Stimulated activated CD4-positive, alpha-beta T cell treated with anti-CD3 and anti-CD28 coated beads, Interleukin-1b, Interleukin-23, amount 100 ng/mL, for 24 hours (primary cell): ENCODE data around the gene ACADSB.

Source experiments
- DNase-seq, 4 experiments: peaks; one replicate each; pipeline ENCODE4 v3.0.0-alpha.2; 2020; ENCODE audit warnings: low read depth in 4 of 4, low spot score in 1 of 4

ACADSB gene

GRCh38 chr10:123038782-123039631, 30.2 kb downstream of the ACADSB start:
- DNase-seq = no peak

DNA sequence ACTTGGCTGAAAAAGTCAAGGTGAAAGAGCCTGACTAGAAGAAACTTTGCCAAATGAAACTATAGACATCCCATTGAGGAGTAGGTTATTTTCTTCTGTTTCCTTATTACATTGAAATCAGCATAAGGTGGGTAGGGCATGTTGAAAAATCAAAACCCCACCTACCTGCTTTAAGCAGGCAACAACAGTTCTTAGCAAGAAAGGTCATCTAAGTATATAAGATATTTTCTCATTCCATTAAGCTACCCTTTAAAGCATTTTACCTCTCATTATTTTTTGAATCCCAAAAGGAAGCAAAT, 30.8 kb downstream of the ACADSB start:
- no peak for DNase-seq

- no peak for DNase-seq
Observed at GRCh38 chr10:123042708-123043408, 34.1 kb downstream of the ACADSB start.

DNA sequence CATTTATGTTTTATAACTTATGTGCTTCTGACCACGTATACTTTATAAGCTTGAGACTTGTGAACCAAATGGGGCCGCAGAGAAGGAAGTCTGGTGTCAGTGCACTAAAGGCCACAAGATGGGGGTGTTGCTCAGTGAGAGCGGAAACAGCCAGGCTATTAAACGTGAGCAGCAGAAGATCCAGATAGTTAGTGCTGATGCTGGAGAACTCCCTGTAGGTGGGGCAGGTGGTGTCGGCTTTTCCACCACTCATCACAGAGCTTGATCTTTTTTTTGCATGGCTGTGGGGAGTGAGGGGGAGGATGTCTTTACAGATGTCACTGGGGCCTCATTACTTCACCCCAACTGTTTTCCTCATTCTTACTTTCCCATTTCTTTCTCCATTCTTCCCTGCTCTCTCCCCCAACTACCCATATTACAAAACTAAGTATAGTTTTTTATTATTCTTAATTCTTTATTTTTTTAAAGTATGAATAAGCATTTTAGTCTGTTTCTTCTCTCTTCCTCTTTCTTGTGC, 34.7 kb downstream of the ACADSB start:
- peak in 3 of 4 experiments; percentile 1 to 15 (median 14) for DNase-seq

- no peak for DNase-seq
Observed at GRCh38 chr10:123044391-123044790, 35.6 kb downstream of the ACADSB start.

- no peak for DNase-seq
Observed at GRCh38 chr10:123045961-123046731, 37.3 kb downstream of the ACADSB start.

GRCh38 chr10:123057968-123058367, 49.2 kb downstream of the ACADSB start:
- no peak for DNase-seq

DNA sequence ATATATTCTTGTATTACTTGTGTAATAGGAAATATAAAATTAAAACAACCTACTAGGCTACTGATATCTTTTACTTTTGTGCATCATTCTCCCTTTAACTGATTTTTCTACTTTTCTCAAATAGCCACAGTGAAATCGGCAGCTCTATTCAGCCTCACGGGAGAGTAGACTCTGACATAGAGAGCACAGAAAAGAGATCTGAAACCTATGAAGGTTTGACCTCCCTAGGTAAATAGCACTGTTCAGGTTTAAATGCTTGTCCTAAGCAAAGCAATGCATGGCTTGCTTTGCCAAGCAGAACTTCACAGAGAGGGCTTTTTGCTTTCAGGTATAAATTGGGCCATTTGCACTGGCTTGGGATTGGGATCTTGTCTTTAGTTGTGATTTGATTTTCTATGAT, 53.1 kb downstream of the ACADSB start:
- DNase-seq = no peak

DNA sequence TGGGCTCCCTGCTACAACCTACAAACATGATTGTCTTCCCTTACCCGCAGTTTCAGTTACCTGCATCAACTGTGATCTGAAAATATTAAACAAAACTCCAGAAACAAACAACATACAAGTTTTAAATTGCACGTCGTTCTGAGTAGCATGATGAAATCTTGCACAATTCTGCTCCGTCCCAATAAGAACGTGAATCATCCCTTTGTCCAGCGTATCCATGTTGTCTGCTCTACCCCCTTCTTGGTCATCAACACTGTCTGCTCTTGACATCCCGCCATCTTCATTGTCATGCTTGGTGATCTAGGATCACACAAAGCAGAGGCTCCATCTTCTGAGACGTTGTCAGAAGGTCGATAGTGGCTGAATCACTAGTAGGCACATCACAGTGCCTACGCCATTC, 53.9 kb downstream of the ACADSB start:
- DNase-seq = no peak

DNA sequence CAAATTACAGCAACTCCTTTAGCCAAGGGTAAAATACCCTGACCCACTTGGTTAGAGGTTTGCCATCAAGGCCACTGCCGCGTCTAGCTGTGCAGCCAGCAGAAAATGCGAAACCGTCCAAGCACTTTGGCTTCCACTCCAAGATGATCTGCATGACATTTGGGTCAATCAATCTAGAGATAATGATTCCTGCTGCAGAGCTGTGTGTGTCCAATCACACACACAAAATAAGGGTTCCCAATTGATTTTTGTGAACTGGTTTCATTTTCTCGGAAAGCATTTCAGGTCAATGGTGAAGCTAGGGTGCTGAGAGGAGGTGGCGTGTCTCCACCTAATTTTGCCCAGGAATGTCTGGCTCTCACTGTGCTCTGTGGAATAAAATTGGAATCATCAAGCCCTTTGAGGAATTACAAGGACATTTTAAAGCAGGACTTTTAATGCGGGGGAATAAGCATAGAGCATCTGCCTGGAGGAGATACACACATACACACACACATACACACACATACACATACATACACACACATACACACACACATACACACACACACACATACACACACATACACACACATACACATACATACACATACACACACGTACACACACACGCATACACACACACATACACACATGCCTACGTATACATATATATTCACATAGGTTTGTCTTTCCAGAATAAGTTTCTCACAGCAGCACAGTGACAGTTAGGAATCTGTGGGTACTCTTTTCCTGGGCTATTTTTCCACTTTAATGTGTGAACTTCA, 59.5 kb downstream of the ACADSB start:
- DNase-seq = no peak

- no peak for DNase-seq
Observed at GRCh38 chr10:123069246-123069986, 60.6 kb downstream of the ACADSB start.

GRCh38 chr10:123073187-123073586, 64.4 kb downstream of the ACADSB start:
- DNase-seq = no peak

- DNase-seq = no peak
Observed at GRCh38 chr10:123074215-123074614, 65.4 kb downstream of the ACADSB start.

GRCh38 chr10:123081896-123082295, 73.1 kb downstream of the ACADSB start:
- DNase-seq = no peak

- DNase-seq = no peak
Observed at GRCh38 chr10:123083811-123084210, 75.0 kb downstream of the ACADSB start.

GRCh38 chr10:123086281-123086680, 77.5 kb downstream of the ACADSB start:
- no peak for DNase-seq

DNA sequence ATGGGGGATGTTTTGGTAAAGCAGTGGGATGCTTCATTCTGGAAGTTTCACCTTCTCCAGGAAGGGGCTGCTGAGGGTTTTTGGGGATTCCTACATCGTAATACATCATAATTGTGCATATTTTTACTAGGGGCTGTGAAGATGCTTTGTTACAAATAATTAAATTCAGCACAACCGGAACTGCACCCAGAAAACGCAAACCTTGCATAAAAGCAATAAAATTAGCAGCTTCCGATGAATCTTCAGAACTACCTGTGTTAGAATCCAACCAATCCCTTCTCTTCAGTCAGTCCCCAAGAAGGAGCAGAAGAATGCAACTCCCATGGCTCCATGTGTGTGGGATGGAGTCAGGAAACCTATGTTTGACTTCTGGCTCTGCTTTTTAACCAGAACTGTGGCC, 78.5 kb downstream of the ACADSB start:
- DNase-seq = no peak

GRCh38 chr10:123087786-123088185, 79.0 kb downstream of the ACADSB start:
- DNase-seq = no peak

GRCh38 chr10:123092635-123093414, 84.0 kb downstream of the ACADSB start:
- no peak for DNase-seq
